ENCODE data around the gene SETD1B.

DNA sequence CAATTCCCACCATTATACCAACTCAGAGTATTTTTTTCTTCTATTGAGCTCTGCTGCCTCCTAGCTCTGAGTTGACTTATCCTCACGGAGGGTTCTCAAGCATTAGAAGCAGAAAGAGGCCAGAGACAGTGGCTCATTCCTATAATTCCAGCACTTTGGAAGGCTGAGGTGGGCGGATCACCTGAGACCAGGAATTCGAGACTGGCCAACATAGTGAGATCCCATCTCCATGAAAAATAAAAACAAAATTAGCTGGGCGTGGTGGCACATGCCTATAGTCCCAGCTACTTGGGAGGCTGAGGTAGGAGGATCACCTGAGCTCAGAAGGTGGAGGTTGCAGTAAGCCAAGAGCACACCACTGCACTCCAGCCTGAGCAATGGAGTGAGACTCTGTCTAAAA, 33.9 kb downstream of the SETD1B start:
- TF ChIP-seq CTCF (IDR thresholded peaks at IDR 0.05), result no peak
- no peak for TF ChIP-seq POLR2A (IDR thresholded peaks at IDR 0.05)
